H1 (cell line): ENCODE results near the gene AGAP1. TPM values are rescaled to one million over a fixed set of nuclear protein-coding genes. Genes with fewer than 3 reads are reported as not detected.

ENCODE experiments used
- JUN ChIP-seq: IDR thresholded peaks from 2 replicates; pipeline ENCODE4 v1.6.1; 2011; ENCODE audit warnings: low read depth, mild to moderate bottlenecking, improper control_type of control experiment, low read length
- POLR2AphosphoS5 ChIP-seq: IDR thresholded peaks from 2 replicates; pipeline ENCODE4 v1.6.1; 2011; ENCODE audit warnings: low read depth, low read length
- polyA plus RNA-seq, 7 experiments: library from polyadenylated mRNA; depleted of rRNA in 3 of 7; stranded (reverse) in 5 of 7; unstranded in 2 of 7; fragments of >200 nt in 5 of 7; fragments of 200-250 nt in 2 of 7; gene quantifications; 1 replicate in 5 of 7; 2 replicates in 1 of 7; 4 replicates in 1 of 7; pipeline versions ENCODE4 v1.2.1 to v1.2.3, GENCODE V29; 2011 to 2013; ENCODE audit warnings: missing spikeins in 2 of 7, mixed read lengths in 2 of 7
- total RNA-seq: library from RNA; stranded (reverse); fragmentation: NEBNext Ultra II Directional; extraction: Animal tissue kit (Norgen Biotek cat#: 25700); gene quantifications from 2 replicates; pipeline ENCODE4 v1.2.1, GENCODE V29; 2021

The AGAP1 gene
- total and polyA plus RNA-seq, 2 of the 8 experiments (the other 6 are each of a cell fraction or from before 2014, with no cell fraction given): 18.1 to 39.4 TPM

DNA sequence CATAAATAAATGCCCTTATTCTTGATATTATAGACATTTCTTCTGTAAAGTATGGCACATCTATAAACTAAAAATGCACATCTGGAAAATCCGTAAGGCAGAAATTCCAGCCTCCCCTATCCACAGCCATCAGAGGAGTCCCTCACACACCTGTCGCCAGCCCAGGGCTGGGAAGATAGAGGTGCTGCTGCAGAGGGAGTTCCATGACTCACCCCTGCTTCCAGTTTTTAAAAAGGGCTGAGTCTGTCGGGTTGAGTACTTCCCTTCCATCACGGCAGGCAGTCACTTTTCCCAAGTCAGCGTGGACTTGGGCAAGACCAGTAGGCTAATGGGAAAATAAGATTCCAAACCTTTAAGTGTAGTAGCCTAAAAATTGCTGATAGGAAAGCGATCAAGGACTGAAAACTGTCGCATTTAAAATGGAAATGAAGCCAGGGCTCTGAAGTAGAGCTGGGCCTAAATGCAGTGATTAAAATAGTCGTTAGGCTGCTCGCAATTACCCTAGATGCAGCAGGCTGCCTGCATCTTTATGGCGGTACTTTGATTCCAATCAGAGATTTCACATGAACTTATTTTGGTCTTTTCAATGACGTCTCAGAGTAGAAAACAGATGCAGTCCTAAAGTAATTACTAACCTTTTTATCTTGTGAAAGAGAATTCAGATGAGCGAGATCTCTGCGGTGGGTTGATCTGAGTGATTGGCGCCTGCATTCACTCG, 280.5 kb downstream of the AGAP1 start (continued):
- TF ChIP-seq JUN (no peak), POLR2AphosphoS5 (no peak)
